CD4-positive, alpha-beta T cell treated with Interferon alpha-2 for 1 hour (primary cell): Measurements from ENCODE around the gene DKK3.

Source experiments
- DNase-seq, 2 donors: peaks; one replicate each; pipeline ENCODE4 v3.0.0-alpha.2; 2020 to 2022

DKK3 gene

GRCh38 chr11:12029738-12030363, 21.4 kb upstream of the DKK3 start:
- no peak for DNase-seq

- DNase-seq = no peak
Measured at GRCh38 chr11:12029119-12029518, 20.7 kb upstream of the DKK3 start.

GRCh38 chr11:12028303-12028702, 19.9 kb upstream of the DKK3 start:
- DNase-seq = no peak

- no peak for DNase-seq
Measured at GRCh38 chr11:12026331-12027211, 18.1 kb upstream of the DKK3 start.

GRCh38 chr11:12024254-12024926, 16.0 kb upstream of the DKK3 start:
- DNase-seq = no peak

GRCh38 chr11:12023015-12023414, 14.6 kb upstream of the DKK3 start:
- no peak for DNase-seq

GRCh38 chr11:12020546-12020945, 12.1 kb upstream of the DKK3 start:
- no peak for DNase-seq

- DNase-seq = no peak
Measured at GRCh38 chr11:12019866-12020416, 11.5 kb upstream of the DKK3 start.

- no peak for DNase-seq
Measured at GRCh38 chr11:12019337-12019736, 10.9 kb upstream of the DKK3 start.

GRCh38 chr11:12017865-12018453, 9.5 kb upstream of the DKK3 start:
- no peak for DNase-seq

GRCh38 chr11:12017243-12017678, 8.8 kb upstream of the DKK3 start:
- no peak for DNase-seq

- no peak for DNase-seq
Measured at GRCh38 chr11:12016246-12016645, 7.8 kb upstream of the DKK3 start.

- no peak for DNase-seq
Measured at GRCh38 chr11:12015486-12015885, 7.1 kb upstream of the DKK3 start.

GRCh38 chr11:12013781-12014180, 5.4 kb upstream of the DKK3 start:
- no peak for DNase-seq

GRCh38 chr11:12009617-12010321, 1.3 kb upstream of the DKK3 start:
- DNase-seq = no peak

- no peak for DNase-seq
Measured at GRCh38 chr11:12008790-12009616, 577 bp upstream of the DKK3 start.

GRCh38 chr11:12007230-12007593, 1.2 kb downstream of the DKK3 start:
- no peak for DNase-seq

- DNase-seq = no peak
Measured at GRCh38 chr11:12006552-12007229, 1.7 kb downstream of the DKK3 start.

- no peak for DNase-seq
Measured at GRCh38 chr11:12005476-12005875, 3.0 kb downstream of the DKK3 start.

GRCh38 chr11:12005061-12005460, 3.4 kb downstream of the DKK3 start:
- DNase-seq = no peak

GRCh38 chr11:12003815-12004214, 4.6 kb downstream of the DKK3 start:
- no peak for DNase-seq
